Common myeloid progenitor, CD34-positive (primary cell): ENCODE data around the gene CPT1B.

ENCODE experiments used
- CTCF ChIA-PET: fragments of 350-600 bp; sonication (Branson Sonifier 250); formaldehyde crosslinking; loops from one replicate; lab custom pipeline; 2021; ENCODE audit warnings: antibody characterized with exemption; lab: Charles Lee
- POLR2A ChIA-PET: fragments of 350-600 bp; sonication (Branson Sonifier 250); formaldehyde crosslinking; loops from one replicate; lab custom pipeline; 2021; ENCODE audit warnings: antibody characterized with exemption; lab: Charles Lee
- DNase-seq, 3 donors: peaks; one replicate each; pipeline versions ENCODE4 v3.0.0 to v3.0.0-alpha.2; 2013
- H3K27ac ChIP-seq, 2 experiments: 1 replicate in 1 of 2; 2 replicates in 1 of 2; pipeline ENCODE4 v1.7.0; 2013; ENCODE audit warnings: inconsistent platforms in 2 of 2, low read length in 2 of 2, mild to moderate bottlenecking in 2 of 2, low read depth in 1 of 2, moderate library complexity in 1 of 2; ENCODE audit not compliant: severe bottlenecking in 2 of 2, insufficient read depth in 1 of 2, poor library complexity in 1 of 2
- H3K27me3 ChIP-seq, 5 experiments: replicated peaks in 2 of 5; 1 replicate in 3 of 5; 2 replicates in 2 of 5; pipeline versions ENCODE4 v1.6.1 to v1.7.0; 2013; ENCODE audit warnings: low read length in 4 of 5, mild to moderate bottlenecking in 2 of 5, moderate library complexity in 2 of 5, inconsistent platforms in 1 of 5; ENCODE audit not compliant: insufficient read depth in 5 of 5, control insufficient read depth in 4 of 5
- H3K36me3 ChIP-seq, 4 experiments: 1 replicate in 2 of 4; 2 replicates in 2 of 4; pipeline versions ENCODE4 v1.6.1 to v1.7.0; 2013; ENCODE audit warnings: low read length in 3 of 4, control low read depth in 1 of 4, mild to moderate bottlenecking in 1 of 4; ENCODE audit not compliant: control insufficient read depth in 4 of 4, insufficient read depth in 4 of 4
- H3K4me1 ChIP-seq, 4 experiments: 1 replicate in 3 of 4; 2 replicates in 1 of 4; pipeline versions ENCODE4 v1.6.1 to v1.7.1; 2013; ENCODE audit warnings: low read length in 3 of 4, mild to moderate bottlenecking in 3 of 4, control low read depth in 1 of 4, inconsistent platforms in 1 of 4, moderate library complexity in 1 of 4; ENCODE audit not compliant: control insufficient read depth in 4 of 4, insufficient read depth in 4 of 4; ENCODE audit errors: control extremely low read depth in 1 of 4
- H3K4me3 ChIP-seq, 7 experiments: 1 replicate in 4 of 7; 2 replicates in 3 of 7; pipeline versions ENCODE4 v1.5.1 to v1.7.0; 2013; ENCODE audit warnings: mild to moderate bottlenecking in 7 of 7, low read length in 6 of 7, moderate library complexity in 6 of 7, inconsistent platforms in 2 of 7, low read depth in 2 of 7, control low read depth in 1 of 7; ENCODE audit not compliant: insufficient read depth in 4 of 7, control insufficient read depth in 1 of 7; ENCODE audit errors: extremely low read depth in 1 of 7
- H3K9me3 ChIP-seq, 5 experiments: 1 replicate in 4 of 5; 2 replicates in 1 of 5; pipeline versions ENCODE4 v1.6.1 to v1.7.1; 2013; ENCODE audit warnings: low read length in 4 of 5, mild to moderate bottlenecking in 2 of 5, inconsistent platforms in 1 of 5, low read depth in 1 of 5, moderate library complexity in 1 of 5; ENCODE audit not compliant: control insufficient read depth in 4 of 5, insufficient read depth in 2 of 5; ENCODE audit errors: control extremely low read depth in 1 of 5
- WGBS: methylation state at CpG from one replicate; pipeline ENCODE4 v1.1.5; 2013; ENCODE audit not compliant: insufficient coverage; 5-methylcytosine and 5-hydroxymethylcytosine counted together

CPT1B gene

GRCh38 chr22:50519151-50519550 lies 59.1 kb downstream of the CPT1B start:
- DNase-seq = no peak
- H3K36me3 ChIP-seq = peaks cover 2 to 82% (median 50%) of the 10 kb centered on the region in 4 experiments
- no peaks in the 10 kb centered on the region for H3K27me3 ChIP-seq
- H3K4me1 ChIP-seq = peaks cover 0 to 4% (median 2%) of the 10 kb centered on the region in 4 experiments
- H3K27ac ChIP-seq = no peak overlapping the region
- CTCF ChIA-PET = no interaction called here
- POLR2A ChIA-PET = no interaction called here
- no peaks in the 10 kb centered on the region for H3K9me3 ChIP-seq
- 97% methylated on average over 8 of the region's 8 CpGs for WGBS
- no peak overlapping the region for H3K4me3 ChIP-seq
